GM13976 (cell line): ENCODE results near the gene KCP.

Source experiments
- DNase-seq: peaks from one replicate; pipeline ENCODE4 v3.0.0; 2012; ENCODE audit warnings: low spot score
- CTCF ChIP-seq: IDR thresholded peaks from 2 replicates; pipeline ENCODE4 v1.5.1; 2012; ENCODE audit warnings: borderline replicate concordance, mild to moderate bottlenecking; ENCODE audit not compliant: insufficient read depth; ENCODE audit errors: extremely low read depth, missing control alignments, control extremely low read depth
- in situ Hi-C: fragments of 300-500 bp; cut with MboI; formaldehyde crosslinking; loops from one replicate; pipeline ENCODE4 v1.12.0; 2022; ENCODE audit warnings: low sequenced_read_pairs, mixed read lengths, inconsistent platforms; ENCODE audit not compliant: unreplicated experiment

The KCP gene

GRCh38 chr7:128939075-128939860 is 28.8 kb upstream of the KCP start:
- TF ChIP-seq CTCF = no peak
- in situ Hi-C loops = no loop called here
- DNase-seq = peak; percentile 77

- in situ Hi-C loops = no loop called here
- TF ChIP-seq CTCF = no peak
- no peak for DNase-seq
Measured at GRCh38 chr7:128938544-128939074, 28.1 kb upstream of the KCP start.

- DNase-seq = no peak
- in situ Hi-C loops = no loop called here
- TF ChIP-seq CTCF = no peak
Measured at GRCh38 chr7:128937647-128938543, 27.4 kb upstream of the KCP start, which contains the start of gene IRF5. TSS of gene IRF5 (plus strand) at chr7:128937927. CDS start at chr7:128942082, 4,155 bp downstream.

- DNase-seq = no peak
- no peak for TF ChIP-seq CTCF
- in situ Hi-C loops = no loop called here
Measured at GRCh38 chr7:128937271-128937646, 26.8 kb upstream of the KCP start.

GRCh38 chr7:128936798-128937197 is 26.3 kb upstream of the KCP start:
- DNase-seq = no peak
- no peak for TF ChIP-seq CTCF
- in situ Hi-C loops = no loop called here

- in situ Hi-C loops = no loop called here
- no peak for TF ChIP-seq CTCF
- no peak for DNase-seq
Measured at GRCh38 chr7:128935342-128935730, 24.8 kb upstream of the KCP start.
